Neural cell (in vitro differentiated cells): ENCODE data around the gene STXBP1. TPM values are rescaled to one million over a fixed set of nuclear protein-coding genes. Genes with fewer than 3 reads are reported as not detected.

Source experiments
- H2AFZ ChIP-seq: fragments of 200-600, 300-800 bp; sonication (generic), shearing (Covaris generic); 2 replicates; pipeline ENCODE4 v1.6.0; 2014; ENCODE audit warnings: low read depth, mild to moderate bottlenecking, antibody characterized with exemption, low read length, moderate library complexity
- H3F3A ChIP-seq: fragments of 200-600 bp; shearing (Covaris generic); 2 replicates; pipeline ENCODE4 v1.6.1; 2016; ENCODE audit warnings: mild to moderate bottlenecking, moderate library complexity, mixed read lengths, antibody characterized with exemption, low read length; ENCODE audit not compliant: insufficient read depth, poor library complexity, severe bottlenecking
- H3K27ac ChIP-seq: fragments of 200-600, 300-800 bp; sonication (generic), shearing (Covaris generic); 2 replicates; pipeline ENCODE4 v1.5.1; 2014; ENCODE audit warnings: mild to moderate bottlenecking, low read length, moderate library complexity
- H3K27me3 ChIP-seq: fragments of 300-800, 200-600 bp; sonication (generic), shearing (Covaris generic); 2 replicates; pipeline ENCODE4 v1.6.0; 2014; ENCODE audit warnings: mild to moderate bottlenecking, low read depth, low read length, moderate library complexity; ENCODE audit not compliant: insufficient read depth
- H3K36me3 ChIP-seq: fragments of 300-800, 200-600 bp; sonication (generic), shearing (Covaris generic); 2 replicates; pipeline ENCODE4 v1.5.1; 2014; ENCODE audit warnings: mild to moderate bottlenecking, antibody characterized with exemption, low read length, moderate library complexity; ENCODE audit not compliant: insufficient read depth
- H3K4me2 ChIP-seq: fragments of 300-800, 200-600 bp; sonication (generic), shearing (Covaris generic); 2 replicates; pipeline ENCODE4 v1.6.0; 2014; ENCODE audit warnings: mild to moderate bottlenecking, low read length
- H3K4me3 ChIP-seq: fragments of 300-800, 200-600 bp; sonication (generic), shearing (Covaris generic); 2 replicates; pipeline ENCODE4 v1.5.1; 2014; ENCODE audit warnings: mild to moderate bottlenecking, low read length, moderate library complexity
- H3K79me2 ChIP-seq: fragments of 200-600 bp; shearing (Covaris generic); replicated peaks from 2 replicates; pipeline ENCODE4 v1.6.0; 2014; ENCODE audit warnings: mild to moderate bottlenecking, low read length, moderate library complexity; ENCODE audit not compliant: insufficient read depth
- H3K9ac ChIP-seq: fragments of 300-800, 200-600 bp; sonication (generic), shearing (Covaris generic); 2 replicates; pipeline ENCODE4 v1.6.1; 2016; ENCODE audit warnings: mild to moderate bottlenecking, low read length, mixed read lengths
- H3K9me2 ChIP-seq: fragments of 200-600 bp; shearing (Covaris generic); 2 replicates; pipeline ENCODE4 v1.6.1; 2016; ENCODE audit warnings: mild to moderate bottlenecking, low read length, mixed read lengths; ENCODE audit not compliant: insufficient read depth
- H3K9me3 ChIP-seq: fragments of 200-600, 300-800 bp; sonication (generic), shearing (Covaris generic); 2 replicates; pipeline ENCODE4 v1.6.1; 2016; ENCODE audit warnings: mild to moderate bottlenecking, mixed run types, low read length, moderate library complexity, mixed read lengths
- H4K20me1 ChIP-seq: fragments of 200-600 bp; shearing (Covaris generic); 2 replicates; pipeline ENCODE4 v1.6.1; 2016; ENCODE audit warnings: mild to moderate bottlenecking, mixed run types; ENCODE audit not compliant: insufficient read depth
- EP300 ChIP-seq: fragments of 450-650 bp; conservative IDR thresholded peaks from 2 replicates; pipeline ENCODE4 v1.6.1; 2014; ENCODE audit warnings: antibody characterized with exemption, mild to moderate bottlenecking, moderate library complexity; ENCODE audit not compliant: poor library complexity, severe bottlenecking
- EZH2 ChIP-seq: fragments of 200-600, 300-800 bp; shearing (Covaris generic), sonication (generic); IDR thresholded peaks from 2 replicates; pipeline ENCODE4 v1.6.1; 2014; ENCODE audit warnings: antibody characterized with exemption, low read length, borderline replicate concordance, mild to moderate bottlenecking; ENCODE audit not compliant: insufficient read depth, poor library complexity, severe bottlenecking
- MXI1 ChIP-seq: fragments of 450-650 bp; conservative IDR thresholded peaks from 2 replicates; pipeline ENCODE4 v1.6.1; 2014; ENCODE audit warnings: antibody characterized with exemption, mild to moderate bottlenecking; ENCODE audit not compliant: poor library complexity, severe bottlenecking
- POLR2AphosphoS5 ChIP-seq: IDR thresholded peaks from 2 replicates; pipeline ENCODE4 v1.6.1; 2012
- RAD21 ChIP-seq: fragments of 450-650 bp; conservative IDR thresholded peaks from 2 replicates; pipeline ENCODE4 v1.6.1; 2014; ENCODE audit warnings: antibody characterized with exemption, mild to moderate bottlenecking, moderate library complexity
- SMC3 ChIP-seq: fragments of 450-650 bp; conservative IDR thresholded peaks from 2 replicates; pipeline ENCODE4 v1.6.1; 2014; ENCODE audit warnings: antibody characterized with exemption, mild to moderate bottlenecking, moderate library complexity; ENCODE audit not compliant: poor library complexity
- TAF1 ChIP-seq: IDR thresholded peaks from 2 replicates; pipeline ENCODE4 v1.6.1; 2012; ENCODE audit warnings: low read depth
- polyA plus RNA-seq: library from polyadenylated mRNA; depleted of rRNA; stranded (reverse); fragments of >200 nt; gene quantifications from 2 replicates; pipeline ENCODE4 v1.2.3, GENCODE V29; 2014
- TF ChIP-seq, protein P1 (sequence below): fragments of 450-650 bp; IDR thresholded peaks from 2 replicates; pipeline ENCODE4 v1.5.1; 2014; ENCODE audit warnings: antibody characterized with exemption, mild to moderate bottlenecking, moderate library complexity; ENCODE audit not compliant: poor library complexity, severe bottlenecking
- TF ChIP-seq, protein P2 (sequence below): IDR thresholded peaks from 2 replicates; pipeline ENCODE4 v1.6.1; 2012; ENCODE audit warnings: borderline replicate concordance

Gene STXBP1
- polyA plus RNA-seq, 1 donor from 2014 or later, result 42.5 TPM

DNA sequence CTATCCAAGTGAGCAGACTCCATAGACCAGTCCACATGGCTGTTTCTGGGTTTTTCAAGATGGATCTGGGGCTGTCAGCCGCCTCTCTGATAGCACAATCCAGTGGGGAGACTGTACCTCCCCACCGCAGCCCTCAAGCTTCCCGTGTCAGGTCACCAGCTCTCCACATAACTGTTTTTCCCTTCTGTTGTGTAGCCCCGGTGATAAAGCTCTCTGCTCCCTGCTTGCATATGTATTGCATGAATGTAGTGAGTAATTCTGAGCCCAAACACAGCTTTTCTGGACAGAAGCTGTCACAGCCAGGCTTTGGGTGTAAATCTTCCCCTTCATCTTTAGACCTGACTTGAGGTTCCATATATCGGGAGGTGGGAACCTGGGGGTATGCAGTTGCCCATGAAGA, 71.6 kb downstream of the STXBP1 start:
- Histone ChIP-seq H3K27me3 (no peaks in the 10 kb centered on the region), H3K79me2 (no peaks in the 10 kb centered on the region), H3K9ac (no peak overlapping the region), H3K36me3 (peaks cover 10% of the 10 kb centered on the region), H3K4me2 (no peak overlapping the region), H2AFZ (no peak overlapping the region), H3F3A (no peaks in the 10 kb centered on the region), H3K27ac (no peak overlapping the region), H3K9me2 (no peaks in the 10 kb centered on the region), H4K20me1 (peaks cover 3% of the 10 kb centered on the region), H3K9me3 (no peaks in the 10 kb centered on the region), H3K4me3 (no peak overlapping the region)
- TF ChIP-seq POLR2AphosphoS5 (no peak), EP300 (no peak), SMC3 (no peak), RAD21 (no peak), TAF1 (no peak), EZH2 (no peak), MXI1 (no peak)
- TF ChIP-seq, protein P1, sequence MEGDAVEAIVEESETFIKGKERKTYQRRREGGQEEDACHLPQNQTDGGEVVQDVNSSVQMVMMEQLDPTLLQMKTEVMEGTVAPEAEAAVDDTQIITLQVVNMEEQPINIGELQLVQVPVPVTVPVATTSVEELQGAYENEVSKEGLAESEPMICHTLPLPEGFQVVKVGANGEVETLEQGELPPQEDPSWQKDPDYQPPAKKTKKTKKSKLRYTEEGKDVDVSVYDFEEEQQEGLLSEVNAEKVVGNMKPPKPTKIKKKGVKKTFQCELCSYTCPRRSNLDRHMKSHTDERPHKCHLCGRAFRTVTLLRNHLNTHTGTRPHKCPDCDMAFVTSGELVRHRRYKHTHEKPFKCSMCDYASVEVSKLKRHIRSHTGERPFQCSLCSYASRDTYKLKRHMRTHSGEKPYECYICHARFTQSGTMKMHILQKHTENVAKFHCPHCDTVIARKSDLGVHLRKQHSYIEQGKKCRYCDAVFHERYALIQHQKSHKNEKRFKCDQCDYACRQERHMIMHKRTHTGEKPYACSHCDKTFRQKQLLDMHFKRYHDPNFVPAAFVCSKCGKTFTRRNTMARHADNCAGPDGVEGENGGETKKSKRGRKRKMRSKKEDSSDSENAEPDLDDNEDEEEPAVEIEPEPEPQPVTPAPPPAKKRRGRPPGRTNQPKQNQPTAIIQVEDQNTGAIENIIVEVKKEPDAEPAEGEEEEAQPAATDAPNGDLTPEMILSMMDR, result no peak
- TF ChIP-seq, protein P2, sequence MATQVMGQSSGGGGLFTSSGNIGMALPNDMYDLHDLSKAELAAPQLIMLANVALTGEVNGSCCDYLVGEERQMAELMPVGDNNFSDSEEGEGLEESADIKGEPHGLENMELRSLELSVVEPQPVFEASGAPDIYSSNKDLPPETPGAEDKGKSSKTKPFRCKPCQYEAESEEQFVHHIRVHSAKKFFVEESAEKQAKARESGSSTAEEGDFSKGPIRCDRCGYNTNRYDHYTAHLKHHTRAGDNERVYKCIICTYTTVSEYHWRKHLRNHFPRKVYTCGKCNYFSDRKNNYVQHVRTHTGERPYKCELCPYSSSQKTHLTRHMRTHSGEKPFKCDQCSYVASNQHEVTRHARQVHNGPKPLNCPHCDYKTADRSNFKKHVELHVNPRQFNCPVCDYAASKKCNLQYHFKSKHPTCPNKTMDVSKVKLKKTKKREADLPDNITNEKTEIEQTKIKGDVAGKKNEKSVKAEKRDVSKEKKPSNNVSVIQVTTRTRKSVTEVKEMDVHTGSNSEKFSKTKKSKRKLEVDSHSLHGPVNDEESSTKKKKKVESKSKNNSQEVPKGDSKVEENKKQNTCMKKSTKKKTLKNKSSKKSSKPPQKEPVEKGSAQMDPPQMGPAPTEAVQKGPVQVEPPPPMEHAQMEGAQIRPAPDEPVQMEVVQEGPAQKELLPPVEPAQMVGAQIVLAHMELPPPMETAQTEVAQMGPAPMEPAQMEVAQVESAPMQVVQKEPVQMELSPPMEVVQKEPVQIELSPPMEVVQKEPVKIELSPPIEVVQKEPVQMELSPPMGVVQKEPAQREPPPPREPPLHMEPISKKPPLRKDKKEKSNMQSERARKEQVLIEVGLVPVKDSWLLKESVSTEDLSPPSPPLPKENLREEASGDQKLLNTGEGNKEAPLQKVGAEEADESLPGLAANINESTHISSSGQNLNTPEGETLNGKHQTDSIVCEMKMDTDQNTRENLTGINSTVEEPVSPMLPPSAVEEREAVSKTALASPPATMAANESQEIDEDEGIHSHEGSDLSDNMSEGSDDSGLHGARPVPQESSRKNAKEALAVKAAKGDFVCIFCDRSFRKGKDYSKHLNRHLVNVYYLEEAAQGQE, result no peak

DNA sequence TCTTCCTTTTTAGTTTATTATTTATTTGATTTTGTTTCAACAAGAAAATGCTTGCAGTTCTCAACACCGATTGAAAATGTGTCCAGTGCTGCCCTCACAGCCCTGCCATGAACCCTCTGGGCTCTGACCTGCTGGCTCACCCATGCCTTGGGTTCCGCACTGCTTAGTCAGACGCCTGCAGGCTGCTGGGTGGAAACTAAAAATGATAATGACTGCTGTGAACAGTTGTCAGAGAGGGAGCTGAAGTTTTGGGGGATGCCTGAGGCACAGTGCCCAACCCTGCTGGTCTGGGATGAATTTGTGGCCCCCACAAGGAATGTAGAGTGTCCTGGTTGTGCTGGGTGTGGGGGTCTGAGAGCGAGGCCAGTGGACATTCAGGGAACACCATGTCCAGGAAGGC, 72.5 kb downstream of the STXBP1 start:
- Histone ChIP-seq H3K27me3 (no peaks in the 10 kb centered on the region), H3K9me3 (no peaks in the 10 kb centered on the region), H3K79me2 (no peaks in the 10 kb centered on the region), H2AFZ (no peak overlapping the region), H4K20me1 (peaks cover 3% of the 10 kb centered on the region), H3K4me2 (no peak overlapping the region), H3K9ac (no peak overlapping the region), H3K27ac (no peak overlapping the region), H3F3A (no peaks in the 10 kb centered on the region), H3K36me3 (peaks cover 5% of the 10 kb centered on the region), H3K4me3 (no peak overlapping the region), H3K9me2 (no peaks in the 10 kb centered on the region)
- TF ChIP-seq, protein P2, result no peak
- TF ChIP-seq EZH2 (no peak), EP300 (no peak), POLR2AphosphoS5 (no peak), RAD21 (no peak), MXI1 (no peak), SMC3 (no peak), TAF1 (no peak)
- TF ChIP-seq, protein P1, result no peak
